SJCRH30 (cell line): ENCODE results near the gene TLE5. TPM values are rescaled to one million over a fixed set of nuclear protein-coding genes. Genes with fewer than 3 reads are reported as not detected.

ENCODE experiments used
- total RNA-seq: library from RNA; depleted of rRNA; stranded (reverse); fragments of >200 nt; shearing (Covaris generic); gene quantifications from 2 replicates; pipeline ENCODE4 v1.2.3, GENCODE V29; 2014; rRNA removed

The TLE5 gene
- total RNA-seq, 1 experiment from 2014 or later = 313 TPM

Other genes starting within 250 kb of the TLE5 start
- 1.3 and 1.6 TPM in 2 replicates for gene ZNF554, start 242.6 kb downstream of the TLE5 start, total RNA-seq
- 10.7 and 11.8 TPM in 2 replicates for gene ZNF555, start 221.0 kb downstream of the TLE5 start, total RNA-seq
- gene ZNF556, start 195.2 kb downstream of the TLE5 start, total RNA-seq = 18.4 and 21.3 TPM in 2 replicates
- gene ZNF57, start 161.6 kb downstream of the TLE5 start, total RNA-seq = 16.7 and 18.9 TPM in 2 replicates
- gene ZNF77, start 117.5 kb downstream of the TLE5 start, total RNA-seq = 14.1 and 17.3 TPM in 2 replicates
- gene TLE6, start 84.9 kb downstream of the TLE5 start, total RNA-seq = 2.6 TPM in 2 replicates
- gene TLE2, start 33.2 kb downstream of the TLE5 start, total RNA-seq = 3.7 and 4.7 TPM in 2 replicates
- 35.8 and 40.1 TPM in 2 replicates for gene GNA11, start 31.9 kb upstream of the TLE5 start, total RNA-seq
- 0.13 and 0.59 TPM in 2 replicates for gene GNA15, start 73.5 kb upstream of the TLE5 start, total RNA-seq
- gene S1PR4, start 116.3 kb upstream of the TLE5 start, total RNA-seq = not detected in 2 replicates
- gene NCLN, start 123.4 kb upstream of the TLE5 start, total RNA-seq = 39.8 and 41.8 TPM in 2 replicates
- gene CELF5, start 162.2 kb upstream of the TLE5 start, total RNA-seq = not detected in 2 replicates